ENCODE measurements around the gene ARHGEF12.

The ARHGEF12 gene

GRCh38 chr11:120401506-120401905, 65.3 kb downstream of the ARHGEF12 start:
- no peaks in the 10 kb centered on the region for H3K79me2 ChIP-seq (ENCODE audit: insufficient read depth, low read length)
- H3K27me3 ChIP-seq (ENCODE audit: low read length): no peaks in the 10 kb centered on the region
- no peaks in the 10 kb centered on the region for H3K9me2 ChIP-seq (replicated peaks; ENCODE audit: insufficient read depth, low read length)
- H3F3A ChIP-seq (ENCODE audit: insufficient read depth): no peaks in the 10 kb centered on the region
- no peak overlapping the region for H3K4me2 ChIP-seq (ENCODE audit: low read depth, low read length, poor library complexity, severe bottlenecking)
- peaks cover 40% of the 10 kb centered on the region for H4K20me1 ChIP-seq (ENCODE audit: low read depth, low read length)
- TF ChIP-seq CTCF (IDR thresholded peaks at IDR 0.05; ENCODE audit: insufficient read depth, low read length, poor library complexity, severe bottlenecking) (no peak), EZH2phosphoT487 (conservative IDR thresholded peaks at IDR 0.05; ENCODE audit: low read length) (no peak)
- no peaks in the 10 kb centered on the region for H3K36me3 ChIP-seq (ENCODE audit: low read length)
- no peak overlapping the region for H2AFZ ChIP-seq (ENCODE audit: low read depth, low read length, severe bottlenecking)
- no peak overlapping the region for H3K4me3 ChIP-seq (ENCODE audit: insufficient read depth, low read length, poor library complexity, severe bottlenecking)
- no peak overlapping the region for H3K27ac ChIP-seq (ENCODE audit: low read depth, low read length)
- H3K9ac ChIP-seq (ENCODE audit: low read length): no peak overlapping the region
- no peaks in the 10 kb centered on the region for H3K9me3 ChIP-seq (ENCODE audit: insufficient read depth, low read length)

GRCh38 chr11:120403966-120404365, 67.8 kb downstream of the ARHGEF12 start:
- TF ChIP-seq CTCF (IDR thresholded peaks at IDR 0.05; ENCODE audit: insufficient read depth, low read length, poor library complexity, severe bottlenecking): no peak
- TF ChIP-seq EZH2phosphoT487 (conservative IDR thresholded peaks at IDR 0.05; ENCODE audit: low read length): no peak
- Histone ChIP-seq H3K27me3 (ENCODE audit: low read length) (no peaks in the 10 kb centered on the region), H3K9me3 (ENCODE audit: insufficient read depth, low read length) (no peaks in the 10 kb centered on the region), H3K79me2 (ENCODE audit: insufficient read depth, low read length) (no peaks in the 10 kb centered on the region), H3K4me2 (ENCODE audit: low read depth, low read length, poor library complexity, severe bottlenecking) (no peak overlapping the region), H3K9me2 (replicated peaks; ENCODE audit: insufficient read depth, low read length) (no peaks in the 10 kb centered on the region), H2AFZ (ENCODE audit: low read depth, low read length, severe bottlenecking) (no peak overlapping the region), H3K4me3 (ENCODE audit: insufficient read depth, low read length, poor library complexity, severe bottlenecking) (no peak overlapping the region), H3K27ac (ENCODE audit: low read depth, low read length) (no peak overlapping the region), H3K9ac (ENCODE audit: low read length) (no peak overlapping the region), H3F3A (ENCODE audit: insufficient read depth) (no peaks in the 10 kb centered on the region), H3K36me3 (ENCODE audit: low read length) (no peaks in the 10 kb centered on the region), H4K20me1 (ENCODE audit: low read depth, low read length) (peaks cover 27% of the 10 kb centered on the region)

GRCh38 chr11:120404495-120404894, 68.3 kb downstream of the ARHGEF12 start:
- Histone ChIP-seq H3K27me3 (ENCODE audit: low read length) (no peaks in the 10 kb centered on the region), H3K27ac (ENCODE audit: low read depth, low read length) (no peak overlapping the region), H3K79me2 (ENCODE audit: insufficient read depth, low read length) (no peaks in the 10 kb centered on the region), H2AFZ (ENCODE audit: low read depth, low read length, severe bottlenecking) (no peak overlapping the region), H3K4me2 (ENCODE audit: low read depth, low read length, poor library complexity, severe bottlenecking) (no peak overlapping the region), H3K9me3 (ENCODE audit: insufficient read depth, low read length) (no peaks in the 10 kb centered on the region), H3K4me3 (ENCODE audit: insufficient read depth, low read length, poor library complexity, severe bottlenecking) (no peak overlapping the region), H3K9ac (ENCODE audit: low read length) (no peak overlapping the region), H4K20me1 (ENCODE audit: low read depth, low read length) (peaks cover 27% of the 10 kb centered on the region), H3K36me3 (ENCODE audit: low read length) (no peaks in the 10 kb centered on the region), H3K9me2 (replicated peaks; ENCODE audit: insufficient read depth, low read length) (no peaks in the 10 kb centered on the region), H3F3A (ENCODE audit: insufficient read depth) (no peaks in the 10 kb centered on the region)
- TF ChIP-seq CTCF (IDR thresholded peaks at IDR 0.05; ENCODE audit: insufficient read depth, low read length, poor library complexity, severe bottlenecking): no peak
- TF ChIP-seq EZH2phosphoT487 (conservative IDR thresholded peaks at IDR 0.05; ENCODE audit: low read length): no peak
